ELR (cell line): Measurements from ENCODE around the gene PIEZO1.
A peak's percentile ranks its signal among the peaks of the same experiment; 100 is the strongest.
"Not testable (repeated sequence)": the region's sequence is repeated elsewhere in the genome, so short reads cannot be mapped to it uniquely, and the experiment has no call there.

Experiments
- DNase-seq: peaks from one replicate; pipeline ENCODE4 v3.0.0-alpha.2; 2015; ENCODE audit warnings: low read depth

The PIEZO1 gene

DNA sequence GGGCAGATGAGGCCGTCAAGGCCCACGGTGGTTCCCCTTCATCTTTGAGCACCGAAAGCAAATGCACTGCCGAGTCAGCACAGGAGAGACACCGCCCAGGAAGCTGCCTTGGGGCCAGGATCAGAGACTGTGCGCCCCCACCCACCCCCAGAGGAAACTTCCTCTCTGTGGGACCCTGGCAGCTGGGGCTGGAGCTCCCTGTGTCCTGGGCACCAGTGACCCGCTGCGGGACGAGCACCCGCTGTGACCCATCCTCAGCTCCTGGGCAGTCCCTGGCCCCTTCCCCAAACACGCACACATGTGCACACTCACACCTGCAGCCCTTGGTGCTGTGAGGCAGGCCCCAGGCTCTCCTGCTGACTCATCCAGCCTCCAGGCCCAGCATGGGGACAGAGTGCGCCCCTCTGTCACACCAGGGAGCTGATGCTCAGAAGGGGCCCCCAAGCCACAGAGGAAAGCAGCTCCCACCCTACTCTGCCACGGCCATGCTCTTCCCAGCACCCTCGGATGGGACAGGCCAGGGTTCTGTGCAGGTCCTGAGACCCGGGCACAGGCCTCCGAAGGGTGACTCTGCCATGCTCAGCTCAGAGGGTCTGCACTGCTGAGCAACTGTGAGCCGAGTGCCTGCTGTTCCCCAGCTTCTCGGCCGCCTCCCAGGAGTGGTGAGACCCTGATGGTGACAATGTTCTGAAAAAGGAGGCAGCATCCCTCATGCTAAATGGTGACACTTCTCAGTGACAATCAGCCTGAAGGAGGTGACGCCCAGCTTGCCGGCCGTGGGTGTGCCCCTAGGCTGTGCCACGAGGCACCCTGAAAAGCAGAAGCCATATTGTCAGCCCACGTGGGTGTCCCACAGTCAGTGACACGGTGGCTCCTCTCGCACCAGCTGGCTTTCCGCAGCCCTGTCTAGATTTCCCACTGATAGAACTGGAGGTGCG is 3.6 kb downstream of the PIEZO1 start:
- DNase-seq: peak; percentile 54

DNA sequence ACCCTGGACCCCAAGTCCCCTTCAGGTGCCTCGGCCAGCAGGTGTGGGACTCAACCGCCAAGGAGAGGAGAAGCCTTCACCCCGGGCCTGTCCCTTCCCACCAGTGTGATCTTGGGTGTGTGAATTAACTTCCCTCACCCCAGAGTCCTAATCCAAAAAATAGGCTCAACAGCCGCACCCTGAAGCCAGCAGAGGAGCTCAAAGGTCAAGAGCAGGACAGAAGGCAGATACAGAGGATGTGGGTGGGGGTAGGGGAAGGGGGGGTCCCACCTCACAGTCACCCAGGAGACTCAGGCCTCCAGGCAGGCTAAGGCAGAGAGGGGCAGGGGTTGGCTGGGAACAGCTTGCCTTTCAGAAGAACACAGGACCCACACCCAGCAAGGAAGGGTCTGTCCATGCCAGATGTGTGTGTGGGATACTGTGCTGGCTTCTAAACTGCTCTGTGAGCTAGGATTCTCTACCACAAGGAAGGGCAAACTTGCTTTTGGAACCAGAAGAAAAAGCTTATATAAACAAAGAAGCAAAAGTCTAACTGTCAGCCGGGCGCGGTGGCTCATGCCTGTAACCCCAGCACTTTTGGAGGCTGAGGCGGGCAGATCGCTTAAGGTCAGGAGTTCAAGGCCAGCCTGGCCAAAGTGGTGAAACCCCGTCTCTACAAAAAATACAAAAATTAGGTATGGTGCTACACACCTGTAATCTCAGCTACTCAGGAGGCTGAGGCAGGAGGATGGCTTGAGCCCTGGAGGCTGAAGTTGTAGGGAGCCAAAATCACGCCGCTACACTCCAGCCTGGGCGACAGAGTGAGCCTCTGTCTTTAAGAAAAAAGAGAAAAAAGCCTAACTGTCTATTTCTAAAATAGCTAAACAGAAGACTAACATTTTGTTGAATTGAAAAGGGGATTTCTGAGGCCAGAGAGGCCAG is 4.6 kb downstream of the PIEZO1 start:
- no peak for DNase-seq

DNA sequence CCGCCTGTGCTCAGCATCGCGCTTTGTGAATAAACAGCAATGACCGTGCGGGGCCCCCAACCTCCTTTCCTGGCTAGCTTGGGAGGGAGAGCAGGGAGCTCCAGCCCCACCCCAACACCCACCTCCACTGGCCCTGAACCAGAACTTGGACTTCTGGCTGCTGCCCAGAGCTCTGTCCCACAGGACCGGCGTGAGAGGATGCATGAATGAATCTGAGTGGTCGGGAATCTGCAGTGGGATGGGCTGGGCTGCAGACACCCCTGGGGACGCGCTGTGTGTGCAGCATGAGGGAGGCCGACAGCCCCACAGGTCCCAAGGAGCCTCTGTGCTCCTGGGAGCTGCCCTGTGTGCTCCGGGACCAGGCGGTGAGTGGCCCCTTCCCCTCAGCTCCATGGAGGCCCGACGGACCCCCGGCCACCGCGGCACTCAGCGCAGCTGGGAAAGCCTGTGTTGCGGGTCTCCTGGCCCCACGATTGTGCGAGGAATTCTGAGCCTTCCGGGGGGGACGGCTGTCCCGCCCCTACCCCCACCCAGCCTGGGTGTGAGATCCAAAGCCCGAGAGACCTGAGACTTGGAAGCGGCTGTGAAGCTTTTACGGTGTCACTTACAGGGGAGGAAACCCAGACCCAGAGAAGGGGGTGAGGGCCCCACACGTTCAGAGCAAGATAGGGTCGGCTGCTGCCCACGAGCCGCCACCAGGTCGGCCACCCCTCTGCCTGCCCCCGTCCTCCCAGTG is 5.4 kb downstream of the PIEZO1 start:
- no peak for DNase-seq

DNA sequence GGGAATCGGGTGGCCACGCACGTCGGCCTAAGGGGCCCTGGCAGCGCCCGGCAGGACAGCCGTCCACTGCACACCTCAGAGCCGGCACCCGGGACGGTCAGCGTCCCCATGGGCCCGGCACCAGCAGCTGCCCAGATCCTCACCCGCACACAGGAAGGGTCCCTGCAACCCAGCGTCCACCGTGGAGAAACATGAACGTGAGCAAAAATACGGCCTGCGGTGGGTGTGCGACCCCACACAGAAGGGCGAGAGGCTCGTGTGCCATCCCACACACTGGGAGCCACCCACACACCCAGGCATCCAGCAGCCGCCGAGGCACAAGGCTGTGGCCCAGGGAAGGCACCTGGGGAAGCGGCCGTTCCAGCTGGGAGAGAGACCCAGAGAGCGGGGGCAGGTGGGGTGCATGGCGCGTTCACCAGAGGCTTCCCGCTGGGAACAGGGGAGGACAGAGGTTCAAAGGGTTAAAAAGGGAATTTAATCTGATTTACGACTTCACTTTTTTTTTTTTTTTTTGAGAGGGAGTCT is 6.4 kb downstream of the PIEZO1 start:
- DNase-seq: no peak

DNA sequence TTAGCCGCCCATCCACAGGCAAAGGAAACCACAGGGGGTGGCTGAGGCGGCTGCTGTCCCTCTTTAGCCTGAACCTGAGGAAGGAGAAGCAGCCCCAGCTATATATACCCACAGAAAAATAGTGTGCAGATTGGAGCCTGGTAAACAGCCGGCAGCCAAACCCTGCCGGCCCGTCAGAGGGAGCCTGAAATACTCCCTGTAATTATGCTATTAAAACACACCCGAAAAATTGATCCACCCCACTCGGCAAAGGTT is 6.8 kb downstream of the PIEZO1 start:
- DNase-seq: no peak

DNA sequence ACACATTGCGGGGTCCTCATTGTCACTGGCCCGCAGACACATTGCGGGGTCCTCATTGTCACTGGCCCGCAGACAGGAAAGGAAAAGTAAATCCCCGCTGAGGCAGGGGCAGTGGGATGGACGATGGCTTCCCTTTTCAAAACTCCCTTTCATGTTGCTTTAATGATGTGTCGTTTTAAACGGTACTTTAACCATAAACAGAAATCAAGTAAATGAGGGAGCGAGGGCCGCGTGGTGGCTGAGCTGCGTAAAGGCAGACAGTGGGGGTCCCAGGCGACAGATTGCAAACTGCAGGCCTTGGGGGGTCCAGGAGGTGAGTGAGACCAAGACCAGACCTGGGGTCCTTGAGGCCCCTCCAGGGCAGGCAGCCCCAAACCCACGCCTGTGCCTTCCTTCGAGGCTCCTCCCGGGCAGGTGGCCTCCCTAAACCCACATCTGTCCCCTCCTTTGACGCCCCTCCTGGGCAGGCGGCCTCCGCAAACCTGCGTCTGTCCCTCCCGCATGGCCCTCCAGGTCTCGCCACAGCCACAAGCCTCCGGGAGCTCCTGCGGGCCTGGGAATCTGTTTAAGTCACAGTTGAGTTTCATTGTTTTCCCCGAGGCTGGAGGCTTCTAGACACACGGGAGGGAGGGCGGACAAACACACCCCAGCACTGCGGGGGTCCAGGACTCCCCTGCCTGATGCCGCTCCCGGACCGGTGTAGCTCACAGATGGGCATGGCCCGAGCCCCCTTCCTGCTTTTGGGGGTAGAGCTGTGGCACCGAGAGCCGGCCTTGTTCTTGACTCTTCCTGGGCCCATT is 7.3 kb downstream of the PIEZO1 start:
- no peak for DNase-seq

DNA sequence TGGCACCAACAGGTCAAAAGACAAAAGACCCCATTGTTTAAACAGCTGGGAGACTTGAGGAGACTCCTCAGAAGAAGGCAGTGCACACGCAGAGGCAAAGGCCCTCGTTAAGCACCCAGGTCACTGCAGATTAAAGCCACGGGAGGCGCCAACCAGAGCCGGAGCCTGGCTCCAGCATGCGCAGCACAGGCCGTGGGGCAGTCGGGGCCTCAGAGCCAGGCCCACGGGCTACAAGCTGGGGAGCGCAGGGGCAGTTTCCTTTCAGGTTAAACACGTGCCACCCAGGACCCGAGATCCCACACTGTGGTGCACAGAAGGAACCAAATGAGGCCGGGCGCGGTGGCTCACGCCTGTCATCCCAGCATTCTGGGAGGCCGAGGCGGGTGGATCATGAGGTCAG is 9.2 kb downstream of the PIEZO1 start:
- DNase-seq: no peak

DNA sequence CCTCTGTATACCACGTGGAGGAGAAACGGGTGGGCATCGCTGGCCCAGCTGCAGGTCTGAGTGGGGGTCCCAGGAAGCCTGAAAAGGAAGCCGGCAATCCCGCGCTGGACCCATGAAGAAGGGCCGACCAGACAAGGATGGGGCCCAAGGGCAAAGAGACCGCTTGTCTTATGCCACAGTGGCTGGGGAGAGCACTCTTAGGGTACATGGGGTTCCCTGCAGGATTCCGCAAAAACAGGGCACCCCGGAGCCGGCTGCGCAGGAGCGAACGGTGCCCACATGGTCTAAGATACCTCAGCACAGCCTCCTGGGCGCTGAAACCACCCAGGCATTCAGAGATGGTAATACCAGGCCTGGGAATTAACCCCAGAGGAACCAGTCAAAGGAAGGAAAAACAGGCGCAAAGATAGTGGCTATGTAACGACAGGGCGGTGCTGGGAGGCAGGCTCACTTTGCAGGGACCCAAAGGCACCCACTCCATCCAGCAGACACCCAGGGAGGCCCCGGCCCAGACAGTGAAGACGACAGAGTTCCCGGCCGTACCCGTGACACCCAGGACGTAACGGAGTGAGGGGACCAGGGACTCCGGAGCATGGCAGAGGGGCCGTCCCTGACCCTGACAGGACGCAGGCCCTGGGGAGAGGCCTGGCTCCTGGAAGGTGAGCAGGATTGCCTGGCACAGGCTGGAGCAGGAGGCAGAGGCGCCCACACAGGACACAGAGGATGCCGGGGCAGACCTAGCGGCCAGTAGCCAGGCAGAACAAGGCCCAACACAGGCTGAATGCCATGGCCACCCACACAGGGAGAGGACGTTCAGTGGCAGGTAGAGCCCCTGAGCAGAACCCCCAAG is 10.3 kb downstream of the PIEZO1 start:
- DNase-seq: no peak

DNA sequence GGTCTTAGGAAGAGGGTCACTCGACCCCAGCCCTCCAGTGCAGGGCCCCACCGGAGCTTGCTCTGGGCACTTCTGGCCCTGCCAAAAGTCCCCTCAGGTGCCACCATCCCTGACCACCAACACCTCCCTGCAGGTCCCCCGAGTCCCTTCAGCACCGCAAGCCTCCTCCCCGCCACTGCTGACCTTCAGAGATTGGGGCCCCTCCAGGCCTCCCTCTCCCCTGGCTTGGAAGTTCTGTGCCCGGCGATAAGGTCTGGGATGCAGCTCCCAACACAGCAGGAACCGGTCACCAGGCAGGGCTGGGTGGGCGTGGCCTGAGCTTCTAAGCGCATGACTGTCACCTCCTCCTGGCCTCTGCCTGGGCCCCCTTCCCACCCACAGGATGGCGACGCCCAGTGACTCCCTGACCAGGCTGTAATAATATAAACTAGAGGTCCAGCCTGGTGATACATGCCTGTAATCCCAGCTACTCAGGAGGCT is 11.2 kb downstream of the PIEZO1 start:
- peak; percentile 98 for DNase-seq

DNA sequence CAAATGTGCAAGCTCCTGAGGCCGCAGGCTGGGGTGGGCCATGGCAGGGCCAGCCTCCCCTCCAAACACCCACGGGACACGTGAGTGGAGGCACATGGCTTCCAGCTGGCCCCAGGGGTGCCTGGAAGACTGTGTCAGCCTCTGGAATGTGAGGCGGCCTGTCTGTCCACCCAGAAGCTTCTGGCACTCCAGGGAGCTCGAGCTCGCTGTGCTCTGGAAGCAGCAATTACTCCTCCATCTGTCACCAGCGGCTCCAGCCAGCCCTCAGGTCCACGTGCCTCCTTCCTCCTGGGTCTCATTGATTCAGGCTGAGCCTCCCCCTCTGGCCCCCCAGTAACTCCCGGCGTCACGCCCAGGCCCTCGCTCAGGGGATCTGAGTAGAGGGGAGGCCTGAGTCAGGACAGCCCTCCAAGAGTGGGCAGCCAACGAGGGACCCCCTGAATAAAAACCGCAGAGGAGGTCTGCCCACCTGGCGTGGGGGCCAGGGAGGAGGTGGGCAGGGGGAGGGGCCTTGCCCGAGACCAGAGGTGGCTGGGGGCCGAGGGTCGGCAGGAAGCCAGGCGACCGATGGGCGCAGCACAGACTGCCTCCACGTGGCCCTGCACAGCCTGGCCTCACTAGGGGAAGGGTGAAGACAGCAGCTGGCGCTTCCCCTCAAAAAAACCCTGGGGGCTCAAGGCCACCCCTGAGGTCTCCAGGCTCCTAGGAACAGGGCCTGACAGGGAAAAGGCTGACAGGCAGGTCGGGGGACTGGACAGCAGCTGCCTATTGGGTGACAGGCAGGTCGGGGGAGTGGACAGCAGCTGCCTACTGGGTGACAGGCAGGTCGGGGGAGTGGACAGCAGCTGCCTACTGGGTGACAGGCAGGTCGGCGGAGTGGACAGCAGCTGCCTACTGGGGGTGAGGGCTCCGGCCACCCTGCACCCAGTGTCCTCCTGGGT is 11.9 kb downstream of the PIEZO1 start:
- peak; percentile 95 for DNase-seq

DNA sequence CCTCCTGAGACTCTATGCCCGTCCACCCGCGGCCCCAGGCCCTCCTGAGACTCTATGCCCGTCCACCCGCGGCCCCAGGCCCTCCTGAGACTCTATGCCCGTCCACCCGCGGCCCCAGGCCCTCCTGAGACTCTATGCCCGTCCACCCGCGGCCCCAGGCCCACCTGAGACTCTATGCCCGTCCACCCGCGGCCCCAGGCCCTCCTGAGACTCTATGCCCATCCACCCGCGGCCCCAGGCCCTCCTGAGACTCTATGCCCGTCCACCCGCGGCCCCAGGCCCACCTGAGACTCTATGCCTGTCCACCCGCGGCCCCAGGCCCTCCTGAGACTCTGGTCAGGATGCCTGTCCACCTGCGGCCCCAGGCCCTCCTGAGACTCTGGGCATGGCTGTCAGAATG is 13.2 kb downstream of the PIEZO1 start:
- not testable (repeated sequence) for DNase-seq

DNA sequence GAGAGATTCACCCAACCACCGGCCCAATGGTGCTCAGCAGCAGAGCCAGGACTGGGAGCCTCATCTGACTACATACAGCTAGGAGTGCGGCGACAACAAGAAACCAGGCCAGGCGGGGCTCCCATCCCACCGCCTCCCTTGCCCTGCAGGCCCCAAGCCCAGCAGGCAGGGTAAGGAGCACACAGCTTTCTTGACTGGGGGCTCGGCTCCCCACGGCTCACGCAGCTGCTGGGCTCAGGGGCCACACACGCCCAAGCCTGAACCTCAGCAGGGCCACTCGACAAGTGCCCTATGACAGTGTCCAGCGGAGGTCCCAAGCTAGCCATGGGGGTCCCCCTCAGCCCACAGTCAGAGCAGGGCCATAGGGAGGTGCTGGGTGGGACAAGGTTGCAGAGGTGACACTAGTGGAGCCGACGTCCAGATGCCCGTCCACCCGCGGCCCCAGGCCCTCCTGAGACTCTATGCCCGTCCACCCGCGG is 13.7 kb downstream of the PIEZO1 start:
- DNase-seq: no peak

DNA sequence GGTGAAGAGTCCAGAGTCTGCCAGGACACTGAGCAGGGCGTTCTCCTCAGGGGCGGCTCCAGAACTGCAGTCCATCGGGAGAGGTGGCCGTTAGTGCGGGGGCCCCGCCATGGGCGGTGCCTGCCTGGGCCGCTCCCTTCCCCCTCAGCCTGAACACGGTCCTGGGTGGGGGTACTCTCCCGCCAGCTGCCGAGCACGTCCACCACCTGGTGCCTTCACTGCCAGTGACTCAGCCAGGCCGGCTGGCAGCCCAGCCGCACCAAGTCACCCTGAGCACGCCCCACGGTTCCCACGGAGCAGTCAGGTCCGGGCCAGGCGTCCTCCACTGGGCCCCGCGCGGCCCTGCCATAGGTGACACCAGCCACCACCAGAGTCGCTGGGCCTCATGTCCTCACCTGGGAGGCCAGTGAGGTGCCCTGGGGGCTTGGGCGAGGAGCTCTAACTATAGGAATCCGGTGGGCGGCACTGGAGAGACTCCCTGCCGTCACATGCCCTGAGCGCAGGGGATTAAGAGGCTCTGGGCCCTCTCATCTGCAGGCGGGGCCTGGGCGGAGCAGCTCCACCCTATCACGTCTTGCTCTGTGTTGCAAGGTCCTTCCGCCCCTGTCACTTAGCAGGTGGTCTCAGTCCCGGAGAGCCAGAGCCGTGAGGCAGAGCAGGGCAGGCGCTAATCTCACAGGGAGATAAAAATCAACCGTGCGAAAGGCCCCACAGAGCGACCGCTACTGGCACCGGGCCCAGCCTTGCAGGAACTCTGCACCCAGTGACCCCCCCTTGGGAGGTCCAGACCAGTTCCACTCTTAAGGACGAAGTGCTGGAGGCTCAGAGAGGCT is 14.3 kb downstream of the PIEZO1 start:
- DNase-seq: peak; percentile 24

DNA sequence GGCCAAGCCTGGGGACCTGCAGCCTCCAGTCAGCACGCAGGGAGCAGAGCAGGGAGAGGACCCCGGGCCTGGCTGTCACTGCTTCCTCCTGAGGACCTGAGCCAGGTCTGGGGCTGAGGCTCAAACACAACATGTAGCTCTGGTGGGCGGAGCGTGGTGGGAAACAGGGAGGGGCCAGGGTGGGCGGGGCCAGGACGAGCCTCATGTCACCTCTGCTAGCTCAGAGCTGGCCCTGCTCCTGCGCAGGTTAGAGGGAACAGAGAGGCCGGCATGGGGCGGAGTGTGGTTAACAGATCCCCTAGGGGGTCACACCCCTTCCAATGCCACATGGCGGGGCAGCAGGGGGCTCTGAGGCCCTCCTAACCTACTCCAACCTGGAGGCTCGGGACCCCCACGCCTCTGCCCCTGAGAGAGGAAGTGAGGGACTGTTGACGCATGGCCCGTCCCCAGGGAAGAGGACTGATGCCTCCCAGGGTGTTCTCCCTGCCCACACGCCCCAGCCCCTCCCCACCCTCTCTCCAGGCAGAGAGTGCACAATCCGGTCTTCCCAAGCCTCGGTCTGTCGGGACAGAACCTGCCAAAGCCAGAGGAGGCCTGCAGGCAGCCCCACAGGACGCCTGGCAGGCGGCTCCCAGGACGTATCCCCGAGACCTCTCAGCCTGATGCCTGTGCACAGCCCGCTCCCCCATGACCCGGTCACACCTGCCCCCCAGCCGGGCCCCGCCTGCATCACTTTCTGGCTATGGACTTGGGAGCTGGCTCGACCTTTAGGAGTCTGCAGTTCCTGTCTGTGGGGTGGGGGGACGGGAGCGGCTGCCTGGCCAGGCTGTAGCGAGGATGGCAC is 15.2 kb downstream of the PIEZO1 start:
- peak; percentile 44 for DNase-seq

DNA sequence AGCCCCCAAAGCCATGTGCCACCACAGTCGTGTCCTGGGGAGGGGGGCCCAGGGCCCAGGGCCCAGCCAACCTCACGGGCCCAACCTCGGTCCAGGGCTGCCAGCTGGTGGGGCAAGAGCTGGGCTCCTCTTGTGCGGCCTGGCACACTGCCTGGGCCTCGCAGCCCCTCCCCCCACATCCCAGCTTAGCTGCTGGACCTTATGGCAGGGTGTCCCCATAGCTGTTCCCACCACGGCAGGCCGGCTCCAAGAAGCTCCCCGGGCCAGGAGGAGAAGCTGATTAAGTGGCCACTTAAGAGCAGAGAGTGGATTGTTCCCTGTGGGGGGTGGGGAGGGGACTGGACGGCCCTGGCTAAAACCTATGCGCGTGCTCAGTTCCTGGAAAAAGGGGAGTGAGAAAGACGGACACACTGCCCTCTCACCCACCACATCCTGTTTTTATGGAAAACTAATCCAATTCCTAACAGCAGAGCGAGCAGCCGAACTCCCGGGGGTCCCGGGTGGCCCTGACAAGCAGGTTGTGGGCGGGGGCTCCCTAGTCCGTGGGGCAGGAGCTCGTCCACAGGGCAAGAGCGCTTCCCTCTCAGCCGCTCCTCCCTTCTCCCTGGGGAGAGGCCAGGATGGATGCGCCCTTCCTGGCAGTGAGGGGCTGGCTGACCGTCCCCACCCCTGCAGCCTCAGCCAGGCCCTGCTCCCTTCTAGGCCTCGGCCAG is 16.8 kb downstream of the PIEZO1 start:
- DNase-seq: no peak

DNA sequence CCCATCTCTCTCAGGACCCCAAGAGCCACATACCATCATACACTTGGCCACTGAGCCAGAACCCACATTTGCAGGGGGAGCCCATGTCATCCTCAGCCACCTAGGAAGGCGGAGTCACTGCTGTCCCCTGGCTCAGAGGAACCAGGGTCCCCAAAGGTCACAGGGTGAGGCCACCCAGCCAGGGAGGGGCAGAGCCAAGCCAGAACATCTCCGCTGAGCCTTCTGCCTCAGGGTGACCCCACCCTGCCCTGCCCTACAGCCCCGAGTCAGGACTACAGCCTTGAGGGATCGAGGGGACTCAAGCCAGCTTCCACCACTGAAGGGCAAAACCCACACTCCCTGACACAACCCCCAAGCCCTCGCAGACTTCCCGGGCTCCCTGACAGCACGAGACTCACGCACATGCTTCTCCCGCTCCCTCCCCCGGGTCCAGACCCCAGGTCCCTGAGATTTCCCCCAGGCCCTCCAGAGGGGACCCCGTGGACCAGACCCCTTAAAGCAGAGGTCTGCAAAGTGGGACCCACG is 17.4 kb downstream of the PIEZO1 start:
- no peak for DNase-seq
